Parathyroid adenoma (tissue), 2 donors: ENCODE results near the gene STAC.

Experiments used
- H2AFZ ChIP-seq: fragments of 300-600 bp; sonication (generic); one replicate; pipeline ENCODE4 v1.7.0; 2017; ENCODE audit warnings: antibody characterized with exemption, mild to moderate bottlenecking
- H3K27ac ChIP-seq: fragments of 300-600 bp; sonication (generic); one replicate; pipeline ENCODE4 v1.7.0; 2017
- H3K27me3 ChIP-seq: fragments of 300-600 bp; sonication (generic); one replicate; pipeline ENCODE4 v1.7.0; 2017; ENCODE audit warnings: low read length; ENCODE audit not compliant: control insufficient read depth, insufficient read depth
- H3K36me3 ChIP-seq: fragments of 300-600 bp; sonication (generic); one replicate; pipeline ENCODE4 v1.7.0; 2017; ENCODE audit warnings: low read length; ENCODE audit not compliant: control insufficient read depth, insufficient read depth
- H3K4me1 ChIP-seq: fragments of 300-600 bp; sonication (generic); one replicate; pipeline ENCODE4 v1.7.0; 2017; ENCODE audit warnings: control low read depth
- H3K4me2 ChIP-seq: fragments of 300-600 bp; sonication (generic); one replicate; pipeline ENCODE4 v1.7.0; 2017; ENCODE audit warnings: low read length
- H3K4me3 ChIP-seq: fragments of 300-600 bp; sonication (generic); one replicate; pipeline ENCODE4 v1.7.0; 2017; ENCODE audit warnings: low read depth, low read length
- H3K79me2 ChIP-seq: fragments of 300-600 bp; sonication (generic); one replicate; pipeline ENCODE4 v1.7.0; 2017; ENCODE audit warnings: control low read depth
- H3K9ac ChIP-seq: fragments of 300-600 bp; sonication (generic); one replicate; pipeline ENCODE4 v1.7.0; 2017; ENCODE audit warnings: mild to moderate bottlenecking
- H3K9me3 ChIP-seq: fragments of 300-600 bp; sonication (generic); one replicate; pipeline ENCODE4 v1.7.0; 2017; ENCODE audit warnings: low read length; ENCODE audit not compliant: control insufficient read depth
- CTCF ChIP-seq: fragments of 300-600 bp; sonication (generic); IDR thresholded peaks from one replicate; pipeline ENCODE4 v1.7.0; 2017; ENCODE audit warnings: antibody characterized with exemption, mild to moderate bottlenecking
- donor health status: primary hyperparathyroidism.

STAC gene

GRCh38 chr3:36417237-36417636 lies 36.9 kb downstream of the STAC start:
- no peak overlapping the region for H2AFZ ChIP-seq
- no peak for TF ChIP-seq CTCF
- no peaks in the 10 kb centered on the region for H3K9me3 ChIP-seq
- H3K27me3 ChIP-seq, result no peaks in the 10 kb centered on the region
- H3K4me3 ChIP-seq, result no peak overlapping the region
- H3K4me1 ChIP-seq, result no peaks in the 10 kb centered on the region
- no peaks in the 10 kb centered on the region for H3K79me2 ChIP-seq
- H3K27ac ChIP-seq, result no peak overlapping the region
- no peak overlapping the region for H3K4me2 ChIP-seq
- no peaks in the 10 kb centered on the region for H3K36me3 ChIP-seq
- H3K9ac ChIP-seq, result no peak overlapping the region

GRCh38 chr3:36418296-36418695 lies 38.0 kb downstream of the STAC start:
- Histone ChIP-seq H3K27me3 (no peaks in the 10 kb centered on the region), H3K27ac (no peak overlapping the region), H2AFZ (no peak overlapping the region), H3K9me3 (no peaks in the 10 kb centered on the region), H3K79me2 (no peaks in the 10 kb centered on the region), H3K4me3 (no peak overlapping the region), H3K36me3 (no peaks in the 10 kb centered on the region), H3K4me1 (no peaks in the 10 kb centered on the region), H3K9ac (no peak overlapping the region), H3K4me2 (no peak overlapping the region)
- TF ChIP-seq CTCF, result no peak

GRCh38 chr3:36428445-36428844 lies 48.1 kb downstream of the STAC start:
- no peak for TF ChIP-seq CTCF
- Histone ChIP-seq H2AFZ (no peak overlapping the region), H3K9me3 (no peaks in the 10 kb centered on the region), H3K4me3 (no peak overlapping the region), H3K9ac (no peak overlapping the region), H3K27me3 (no peaks in the 10 kb centered on the region), H3K36me3 (no peaks in the 10 kb centered on the region), H3K4me2 (no peak overlapping the region), H3K27ac (no peak overlapping the region), H3K4me1 (no peaks in the 10 kb centered on the region), H3K79me2 (no peaks in the 10 kb centered on the region)

- no peaks in the 10 kb centered on the region for H3K79me2 ChIP-seq
- H3K27me3 ChIP-seq, result no peaks in the 10 kb centered on the region
- no peak overlapping the region for H3K4me3 ChIP-seq
- TF ChIP-seq CTCF, result no peak
- H2AFZ ChIP-seq, result no peak overlapping the region
- H3K27ac ChIP-seq, result no peak overlapping the region
- H3K36me3 ChIP-seq, result no peaks in the 10 kb centered on the region
- H3K4me2 ChIP-seq, result no peak overlapping the region
- H3K4me1 ChIP-seq, result no peaks in the 10 kb centered on the region
- H3K9me3 ChIP-seq, result no peaks in the 10 kb centered on the region
- H3K9ac ChIP-seq, result no peak overlapping the region
Measured at GRCh38 chr3:36429986-36430485, 49.7 kb downstream of the STAC start.

GRCh38 chr3:36433511-36433910 lies 53.2 kb downstream of the STAC start:
- H3K79me2 ChIP-seq, result no peaks in the 10 kb centered on the region
- TF ChIP-seq CTCF, result no peak
- no peak overlapping the region for H3K4me3 ChIP-seq
- H3K27ac ChIP-seq, result no peak overlapping the region
- peaks cover under 1% of the 10 kb centered on the region for H3K4me1 ChIP-seq
- H3K9me3 ChIP-seq, result no peaks in the 10 kb centered on the region
- no peak overlapping the region for H3K9ac ChIP-seq
- no peaks in the 10 kb centered on the region for H3K27me3 ChIP-seq
- H3K36me3 ChIP-seq, result no peaks in the 10 kb centered on the region
- no peak overlapping the region for H3K4me2 ChIP-seq
- no peak overlapping the region for H2AFZ ChIP-seq
